ENCODE data around the gene S1PR2.

S1PR2 gene, protein sequence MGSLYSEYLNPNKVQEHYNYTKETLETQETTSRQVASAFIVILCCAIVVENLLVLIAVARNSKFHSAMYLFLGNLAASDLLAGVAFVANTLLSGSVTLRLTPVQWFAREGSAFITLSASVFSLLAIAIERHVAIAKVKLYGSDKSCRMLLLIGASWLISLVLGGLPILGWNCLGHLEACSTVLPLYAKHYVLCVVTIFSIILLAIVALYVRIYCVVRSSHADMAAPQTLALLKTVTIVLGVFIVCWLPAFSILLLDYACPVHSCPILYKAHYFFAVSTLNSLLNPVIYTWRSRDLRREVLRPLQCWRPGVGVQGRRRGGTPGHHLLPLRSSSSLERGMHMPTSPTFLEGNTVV

DNA sequence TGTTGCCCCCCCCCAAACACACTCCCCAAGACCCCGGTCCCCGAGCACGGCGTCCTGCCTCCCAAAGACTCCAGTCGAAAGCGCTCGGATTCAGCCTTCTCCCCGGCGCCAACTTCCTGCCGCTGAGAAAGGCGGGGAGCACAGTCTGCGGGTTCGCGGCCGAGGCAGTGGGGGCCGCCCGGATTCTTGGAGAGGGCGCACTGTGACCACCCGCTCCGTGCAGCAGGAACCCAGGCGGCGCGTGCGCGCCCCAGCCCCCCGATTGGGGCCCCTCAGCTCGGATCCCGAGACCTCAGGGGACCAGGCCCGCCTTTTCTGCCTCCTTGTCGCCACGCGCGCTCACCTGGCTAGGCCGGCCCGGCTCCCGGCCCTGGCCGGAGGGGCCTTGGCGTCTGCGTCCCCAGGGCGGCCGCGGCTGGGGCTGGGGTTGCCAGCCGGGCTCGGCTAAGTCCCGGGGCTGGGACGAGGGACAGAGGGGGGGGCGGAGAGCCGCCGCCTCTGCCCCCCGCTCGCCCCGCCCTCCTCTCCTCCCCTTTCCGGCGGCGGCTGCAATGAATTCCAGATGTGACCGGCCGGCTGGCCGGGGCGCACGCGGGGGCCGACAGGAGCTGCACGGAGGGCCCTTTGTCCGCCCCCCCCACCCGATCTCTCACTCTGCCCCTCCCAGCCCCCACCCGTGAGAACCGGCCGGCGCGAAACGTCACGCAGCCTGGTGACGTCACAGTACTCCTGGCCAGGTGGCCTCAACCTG is at the start of gene S1PR2:
Gene S1PR2, minus strand, starts transcription at position 471 of the 751 bp plus-strand sequence. CDS start 6,426 bp downstream, outside the sequence.
- DNase-seq (ENCODE audit: low spot score) = peak; percentile 84

- no peak for DNase-seq (ENCODE audit: low spot score)
Observed at GRCh38 chr19:10279737-10280442, 48.8 kb upstream of the S1PR2 start.

GRCh38 chr19:10278935-10279334 is 47.8 kb upstream of the S1PR2 start:
- no peak for DNase-seq (ENCODE audit: low spot score)

DNA sequence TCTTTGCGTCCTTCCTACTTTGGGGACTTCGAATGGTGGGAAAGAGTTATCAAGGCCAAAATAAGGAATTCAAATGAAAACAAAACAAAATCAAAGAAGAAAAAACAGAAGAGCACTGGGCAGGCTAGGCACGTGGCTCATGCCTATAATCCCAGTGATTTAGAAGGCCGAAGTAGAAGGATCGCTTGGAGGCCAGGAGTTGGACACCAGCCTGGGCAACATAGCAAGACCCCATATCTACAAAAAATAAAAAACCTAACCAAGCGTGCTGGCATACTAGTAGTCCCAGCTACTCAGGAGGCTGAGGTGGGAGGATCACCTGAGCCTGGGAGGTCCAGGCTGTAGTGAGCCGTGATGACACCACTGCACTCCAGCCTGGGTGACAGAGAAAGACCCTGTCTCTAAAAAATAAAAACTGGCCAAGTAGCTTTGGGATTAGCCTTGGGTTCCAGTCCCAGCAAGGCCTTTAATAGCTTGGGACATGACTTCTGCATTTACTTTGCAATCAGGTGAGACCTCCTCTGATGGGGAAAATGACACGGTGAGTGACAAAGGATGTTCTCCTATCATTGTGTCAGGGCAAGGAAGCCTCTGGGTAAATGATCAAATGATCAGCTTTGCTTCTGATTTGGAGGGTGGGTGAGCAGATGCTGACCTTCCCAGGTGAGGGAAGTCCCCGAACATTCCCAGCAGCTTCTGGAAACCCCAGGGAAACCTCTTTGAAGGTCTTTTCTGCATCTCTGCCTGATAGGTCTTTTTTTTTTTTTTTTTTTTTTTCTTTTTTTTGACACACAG is 46.9 kb upstream of the S1PR2 start:
- DNase-seq (ENCODE audit: low spot score) = no peak

DNA sequence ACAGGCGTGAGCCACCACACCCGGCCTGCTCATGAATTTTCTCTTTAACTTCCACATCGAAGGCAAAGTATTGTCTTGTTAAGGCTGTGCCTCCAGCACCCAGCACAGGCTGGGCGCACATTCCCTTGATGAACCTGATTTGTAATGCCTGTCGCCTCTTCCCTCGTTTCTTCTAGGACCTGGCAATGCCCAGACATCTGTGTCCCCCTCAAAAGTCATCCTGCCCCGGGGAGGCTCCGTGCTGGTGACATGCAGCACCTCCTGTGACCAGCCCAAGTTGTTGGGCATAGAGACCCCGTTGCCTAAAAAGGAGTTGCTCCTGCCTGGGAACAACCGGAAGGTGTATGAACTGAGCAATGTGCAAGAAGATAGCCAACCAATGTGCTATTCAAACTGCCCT is 43.5 kb upstream of the S1PR2 start:
- no peak for DNase-seq (ENCODE audit: low spot score)

DNA sequence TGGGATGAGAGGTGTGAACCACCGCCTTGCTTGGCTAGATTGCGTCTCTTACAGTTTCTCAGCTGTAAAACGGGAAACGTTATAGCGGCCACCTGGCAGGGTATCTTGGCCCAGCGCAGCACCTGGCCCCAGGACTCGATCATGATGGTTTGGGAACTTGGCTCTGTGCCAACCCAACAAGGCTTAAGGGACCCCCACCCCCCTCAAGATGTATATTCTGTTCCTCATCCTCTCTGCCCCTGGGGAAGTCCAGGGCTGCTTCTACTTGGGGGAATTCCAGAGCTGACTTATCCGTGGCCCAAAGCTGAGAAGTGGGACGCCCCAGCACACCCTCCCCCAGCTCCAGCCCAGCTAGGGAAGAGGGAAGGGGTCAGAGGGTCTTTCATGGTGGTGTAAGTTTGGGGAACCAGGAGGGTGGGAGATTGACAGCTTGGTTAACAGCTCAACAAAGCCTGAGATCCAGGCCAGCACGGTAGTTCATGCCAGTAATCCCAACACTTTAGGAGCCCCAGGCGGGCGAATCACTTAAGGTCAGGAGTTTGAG is 40.5 kb upstream of the S1PR2 start:
- no peak for DNase-seq (ENCODE audit: low spot score)

- peak; percentile 79 for DNase-seq (ENCODE audit: low spot score)
Observed at GRCh38 chr19:10270616-10271394, 39.7 kb upstream of the S1PR2 start, which contains the start of gene ICAM1. ICAM1 (plus strand) TSS chr19:10271120; CDS start chr19:10271160, 40 bp downstream.

DNA sequence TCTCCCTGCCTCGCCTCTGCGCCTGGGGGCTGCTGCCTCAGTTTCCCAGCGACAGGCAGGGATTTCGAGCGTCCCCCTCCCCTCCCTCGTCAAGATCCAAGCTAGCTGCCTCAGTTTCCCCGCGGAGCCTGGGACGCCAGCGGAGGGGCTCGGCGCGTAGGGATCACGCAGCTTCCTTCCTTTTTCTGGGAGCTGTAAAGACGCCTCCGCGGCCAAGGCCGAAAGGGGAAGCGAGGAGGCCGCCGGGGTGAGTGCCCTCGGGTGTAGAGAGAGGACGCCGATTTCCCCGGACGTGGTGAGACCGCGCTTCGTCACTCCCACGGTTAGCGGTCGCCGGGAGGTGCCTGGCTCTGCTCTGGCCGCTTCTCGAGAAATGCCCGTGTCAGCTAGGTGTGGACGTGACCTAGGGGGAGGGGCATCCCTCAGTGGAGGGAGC is 39.1 kb upstream of the S1PR2 start:
- no peak for DNase-seq (ENCODE audit: low spot score)

- DNase-seq (ENCODE audit: low spot score) = peak; percentile 71
Observed at GRCh38 chr19:10269333-10270179, 38.4 kb upstream of the S1PR2 start.

GRCh38 chr19:10268071-10268470 is 36.9 kb upstream of the S1PR2 start:
- DNase-seq (ENCODE audit: low spot score) = no peak

DNA sequence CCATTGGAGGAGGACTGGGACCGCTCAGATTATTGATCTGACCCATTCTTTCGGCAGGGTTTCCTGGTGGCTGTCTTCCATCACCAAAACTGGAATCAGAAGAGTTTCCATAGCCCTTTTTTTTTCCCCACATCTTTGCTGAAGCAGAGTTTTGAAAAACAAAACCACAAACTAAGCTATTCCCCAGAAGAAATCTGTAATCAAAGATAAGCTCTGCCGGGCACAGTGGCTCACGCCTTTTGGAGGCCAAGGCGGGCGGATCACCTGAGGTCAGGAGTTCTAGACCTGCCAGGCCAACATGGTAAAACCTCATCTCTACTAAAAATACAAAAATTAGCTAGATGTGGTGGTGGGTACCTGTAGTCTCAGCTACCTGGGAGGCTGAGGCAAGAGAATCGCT is 35.6 kb upstream of the S1PR2 start:
- no peak for DNase-seq (ENCODE audit: low spot score)

GRCh38 chr19:10262771-10263170 is 31.6 kb upstream of the S1PR2 start:
- DNase-seq (ENCODE audit: low spot score) = no peak

GRCh38 chr19:10260141-10260584 is 29.0 kb upstream of the S1PR2 start:
- no peak for DNase-seq (ENCODE audit: low spot score)

- DNase-seq (ENCODE audit: low spot score) = peak; percentile 72
Observed at GRCh38 chr19:10259162-10259905, 28.2 kb upstream of the S1PR2 start.

DNA sequence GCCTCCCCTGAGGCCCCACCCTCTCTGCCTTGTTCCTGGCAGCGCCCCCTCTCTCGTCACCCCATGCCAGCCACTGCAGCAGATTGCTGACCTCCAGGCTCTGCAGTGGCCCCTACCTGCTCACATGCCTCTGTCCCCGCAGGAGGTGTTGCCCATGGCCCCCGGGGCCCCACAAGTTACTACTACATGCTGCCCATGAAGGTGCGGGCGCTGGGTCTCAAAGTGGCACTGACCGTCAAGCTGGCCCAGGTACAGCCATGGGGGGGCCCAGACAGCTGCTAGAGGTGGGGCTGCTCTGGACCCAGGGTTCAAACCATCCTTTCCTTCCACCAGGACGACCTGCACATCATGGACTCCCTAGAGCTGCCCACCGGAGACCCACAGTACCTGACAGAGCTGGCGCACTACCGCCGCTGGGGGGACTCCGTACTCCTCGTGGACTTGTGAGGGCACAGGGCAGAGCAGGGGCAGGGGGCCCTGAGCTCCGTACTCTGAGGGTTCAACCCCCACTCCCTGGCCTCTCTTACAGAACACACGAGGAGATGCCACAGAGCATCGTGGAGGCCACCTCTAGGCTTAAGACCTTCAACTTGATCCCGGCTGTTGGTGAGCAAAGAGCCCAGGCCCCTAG is 27.1 kb upstream of the S1PR2 start:
- no peak for DNase-seq (ENCODE audit: low spot score)

DNA sequence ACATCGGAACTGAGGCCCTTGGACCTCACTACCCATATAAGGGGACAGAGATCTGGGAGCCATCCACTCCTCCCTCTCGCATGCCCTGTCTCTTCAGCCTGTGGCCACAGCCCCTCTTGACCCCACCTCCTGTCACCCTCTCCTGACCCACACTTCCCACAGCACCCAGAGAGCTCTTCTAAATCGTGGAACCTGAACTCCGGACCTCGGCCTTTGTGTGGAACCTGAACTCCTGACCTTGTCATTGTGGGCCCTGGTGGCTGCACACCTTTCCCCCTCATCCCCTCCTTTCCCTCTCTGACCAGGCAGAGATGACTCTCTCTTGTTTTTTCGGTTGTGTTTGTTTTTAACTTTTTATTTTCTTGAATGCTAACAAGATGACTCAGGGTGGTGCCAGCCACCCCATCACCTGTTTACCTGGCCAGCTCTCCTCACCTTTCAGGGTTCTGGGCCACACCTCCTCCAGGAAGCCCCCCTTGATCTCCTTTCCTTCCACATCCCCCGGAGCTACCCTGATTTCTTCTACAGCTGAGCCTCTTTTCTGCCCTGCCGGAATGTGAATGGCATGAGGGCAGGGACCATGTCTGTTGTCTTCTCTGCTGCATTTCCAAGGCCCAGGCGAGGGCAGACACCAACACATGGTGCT is 26.0 kb upstream of the S1PR2 start:
- DNase-seq (ENCODE audit: low spot score) = no peak

- DNase-seq (ENCODE audit: low spot score) = no peak
Observed at GRCh38 chr19:10256551-10256950, 25.4 kb upstream of the S1PR2 start.

- no peak for DNase-seq (ENCODE audit: low spot score)
Observed at GRCh38 chr19:10255358-10255757, 24.2 kb upstream of the S1PR2 start.

Data from HuH-7.5 (cell line).